Activated B cell treated with CpG ODN at 0.5 μM for 24 hours (primary cell): Measurements from ENCODE around the gene DRGX. TPM values are rescaled to one million over a fixed set of nuclear protein-coding genes. Genes with fewer than 3 reads are reported as not detected.

ENCODE experiments used
- ATAC-seq: fragments of 200-7000 bp; cut with Tn5 transposase; one replicate; pipeline ENCODE4 v1.10.0; 2021; ENCODE audit warnings: low read depth, mild to moderate bottlenecking, moderate library complexity
- CTCF ChIA-PET: fragments of 350-600 bp; sonication (Branson Sonifier 250); formaldehyde crosslinking; loops from one replicate; lab custom pipeline; 2021; ENCODE audit warnings: antibody characterized with exemption; lab: Charles Lee
- POLR2A ChIA-PET: fragments of 350-600 bp; sonication (Branson Sonifier 250); formaldehyde crosslinking; loops from one replicate; lab custom pipeline; 2021; ENCODE audit warnings: antibody characterized with exemption; lab: Charles Lee
- DNase-seq: peaks from one replicate; pipeline ENCODE4 v3.0.0; 2022
- H3K27ac Mint-ChIP-seq: one replicate; pipeline ENCODE4 v1.8.0; 2020; ENCODE audit warnings: mixed read lengths
- H3K27me3 Mint-ChIP-seq: one replicate; pipeline ENCODE4 v1.8.0; 2021; ENCODE audit warnings: mixed read lengths
- H3K36me3 Mint-ChIP-seq: one replicate; pipeline ENCODE4 v1.8.0; 2021; ENCODE audit warnings: low read depth, mixed read lengths
- H3K4me1 Mint-ChIP-seq: one replicate; pipeline ENCODE4 v1.8.0; 2021; ENCODE audit warnings: mixed read lengths
- H3K4me3 Mint-ChIP-seq: one replicate; pipeline ENCODE4 v1.8.0; 2020; ENCODE audit warnings: mild to moderate bottlenecking, mixed read lengths
- H3K9me3 Mint-ChIP-seq: one replicate; pipeline ENCODE4 v1.8.0; 2020; ENCODE audit warnings: mixed read lengths
- CTCF ChIP-seq: fragments of 200-600 bp; IDR thresholded peaks from one replicate; pipeline ENCODE4 v1.8.0; 2022; ENCODE audit warnings: antibody characterized with exemption, mild to moderate bottlenecking
- intact Hi-C: fragments of 100-400 bp; cut with micrococcal nuclease; formaldehyde crosslinking; loops from one replicate; pipeline ENCODE4 v1.15.1; 2024
- total RNA-seq: library from RNA; stranded (reverse); gene quantifications from 2 replicates; pipeline ENCODE4 v1.2.3, GENCODE V29; 2022

Gene DRGX
- total RNA-seq, 1 donor from 2014 or later, result not detected

- ChIA-PET POLR2A (no interaction called here), CTCF (interaction anchor here (1.0 kb wide), 1 partner anchor 195 kb away, joined by 3 read pairs; no protein-coding TSS in a partner anchor)
- Mint-ChIP-seq H3K27me3 (peaks cover 51% of the 10 kb centered on the region), H3K4me3 (no peak overlapping the region), H3K9me3 (no peaks in the 10 kb centered on the region), H3K36me3 (no peaks in the 10 kb centered on the region), H3K27ac (no peak overlapping the region), H3K4me1 (peaks cover 13% of the 10 kb centered on the region)
- ATAC-seq, result no peak
- intact Hi-C loops, result no loop called here
- no peak for DNase-seq
- TF ChIP-seq CTCF, result no peak
Observed at GRCh38 chr10:49400365-49400764, 4.5 kb upstream of the DRGX start.

- intact Hi-C loops, result loop anchor here (5.0 kb wide), 1 partner anchor 208 kb away; no protein-coding TSS in a partner anchor
- ATAC-seq (no peak), DNase-seq (no peak)
- ChIA-PET POLR2A (no interaction called here), CTCF (interaction anchor here (1.4 kb wide), 1 partner anchor 9 kb away, joined by 7 read pairs; no protein-coding TSS in a partner anchor)
- no peak for TF ChIP-seq CTCF
- Mint-ChIP-seq H3K9me3 (no peaks in the 10 kb centered on the region), H3K27ac (no peak overlapping the region), H3K4me3 (no peak overlapping the region), H3K27me3 (peaks cover 51% of the 10 kb centered on the region), H3K36me3 (no peaks in the 10 kb centered on the region), H3K4me1 (peaks cover 13% of the 10 kb centered on the region)
Observed at GRCh38 chr10:49398986-49399385, 3.1 kb upstream of the DRGX start.

GRCh38 chr10:49398000-49398861 lies 2.3 kb upstream of the DRGX start:
- ChIA-PET POLR2A (no interaction called here), CTCF (interaction anchor here (1.4 kb wide), 1 partner anchor 10 kb away, joined by 7 read pairs; no protein-coding TSS in a partner anchor)
- H3K36me3 Mint-ChIP-seq, result no peaks in the 10 kb centered on the region
- no peaks in the 10 kb centered on the region for H3K9me3 Mint-ChIP-seq
- H3K27me3 Mint-ChIP-seq, result peaks cover 52% of the 10 kb centered on the region
- peaks cover 13% of the 10 kb centered on the region for H3K4me1 Mint-ChIP-seq
- no peak overlapping the region for H3K27ac Mint-ChIP-seq
- peak overlapping the region; percentile 41 for H3K4me3 Mint-ChIP-seq
- TF ChIP-seq CTCF, result no peak
- intact Hi-C loops, result loop anchor here (5.0 kb wide), 1 partner anchor 209 kb away; no protein-coding TSS in a partner anchor
- DNase-seq (peak; percentile 41), ATAC-seq (peak; percentile 58)

- Mint-ChIP-seq H3K9me3 (no peaks in the 10 kb centered on the region), H3K27ac (no peak overlapping the region), H3K4me1 (peaks cover 13% of the 10 kb centered on the region), H3K27me3 (peaks cover 53% of the 10 kb centered on the region), H3K4me3 (no peak overlapping the region), H3K36me3 (no peaks in the 10 kb centered on the region)
- no peak for DNase-seq
- no peak for ATAC-seq
- ChIA-PET POLR2A (no interaction called here), CTCF (no interaction called here)
- intact Hi-C loops, result loop anchor here (5.0 kb wide), 1 partner anchor 210 kb away; no protein-coding TSS in a partner anchor
- no peak for TF ChIP-seq CTCF
Observed at GRCh38 chr10:49397036-49397999, 1.4 kb upstream of the DRGX start.
